ENCODE data around the gene SOS2. TPM values are rescaled to one million over a fixed set of nuclear protein-coding genes. Genes with fewer than 3 reads are reported as not detected.

The SOS2 gene
- total and polyA plus RNA-seq, 2 donors (not counting 3 experiments of a cell fraction or from before 2014, with no cell fraction given): 6.7 to 21.3 TPM

GRCh38 chr14:50272498-50272897, 41.1 kb upstream of the SOS2 start:
- TF ChIP-seq EZH2 (IDR thresholded peaks at IDR 0.05; ENCODE audit: borderline replicate concordance, low read depth, low read length, severe bottlenecking): no peak
- no peak for TF ChIP-seq GATA2 (IDR thresholded peaks at IDR 0.05; ENCODE audit: insufficient read depth, insufficient read length, low read depth, low read length)
- no peak for TF ChIP-seq CTCF (IDR thresholded peaks at IDR 0.05; ENCODE audit: extremely low read depth in 1 of 2, insufficient read depth in 1 of 2, low read depth in 1 of 2, low read length in 2 of 2)
- TF ChIP-seq, protein P1, sequence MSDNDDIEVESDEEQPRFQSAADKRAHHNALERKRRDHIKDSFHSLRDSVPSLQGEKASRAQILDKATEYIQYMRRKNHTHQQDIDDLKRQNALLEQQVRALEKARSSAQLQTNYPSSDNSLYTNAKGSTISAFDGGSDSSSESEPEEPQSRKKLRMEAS (IDR thresholded peaks at IDR 0.05; ENCODE audit: insufficient read depth, insufficient read length): no peak
- TF ChIP-seq JUN (IDR thresholded peaks at IDR 0.05; ENCODE audit: borderline replicate concordance, insufficient read depth, insufficient read length, low read depth): no peak
- TF ChIP-seq POLR2AphosphoS5 (IDR thresholded peaks at IDR 0.05; ENCODE audit: insufficient read depth, low read depth, low read length): no peak
- Histone ChIP-seq H2AFZ (ENCODE audit: low read depth, low read length) (no peak overlapping the region), H3K9me1 (replicated peaks; ENCODE audit: control insufficient read depth, extremely low read depth, insufficient read depth, low read length) (no peaks in the 10 kb centered on the region), H3K4me1 (ENCODE audit: control insufficient read depth, extremely low read depth, insufficient read depth, low read length) (no peaks in the 10 kb centered on the region), H3K27ac (ENCODE audit: insufficient read depth, low read depth, low read length) (no peak overlapping the region), H3K4me2 (ENCODE audit: insufficient read depth, low read length) (no peak overlapping the region), H4K20me1 (replicated peaks; ENCODE audit: control insufficient read depth, extremely low read depth, insufficient read depth, low read length) (no peaks in the 10 kb centered on the region), H3K9me3 (replicated peaks; ENCODE audit: control insufficient read depth, insufficient read depth, low read length) (no peaks in the 10 kb centered on the region), H3K9ac (replicated peaks; ENCODE audit: extremely low read depth, insufficient read depth, low read length) (no peak overlapping the region), H3K27me3 (ENCODE audit: control insufficient read depth in 2 of 2, insufficient read depth in 2 of 2, low read length in 2 of 2) (no peaks in the 10 kb centered on the region), H3K4me3 (replicated peaks in 1 of 3; ENCODE audit: insufficient read depth in 1 of 3, low read depth in 1 of 3, low read length in 3 of 3) (no peak overlapping the region), H3K36me3 (ENCODE audit: control insufficient read depth in 2 of 2, extremely low read depth in 1 of 2, insufficient read depth in 2 of 2, low read length in 2 of 2) (no peaks in the 10 kb centered on the region), H3K79me2 (ENCODE audit: control insufficient read depth, insufficient read depth, low read length) (no peaks in the 10 kb centered on the region)
- ChIA-PET CTCF (no interaction called here), POLR2A (no interaction called here)
- BruUV-seq (replicated peaks): no TSS peak
- DNase-seq (ENCODE audit: low read depth, low spot score) (no peak), FAIRE-seq (no peak)
- intact Hi-C loops (cut with micrococcal nuclease): no loop called here
- dilution Hi-C loops (cut with MboI; ENCODE audit: extremely low pct_ligation_motif_present, low sequenced_read_pairs): no loop called here
